CD4-positive, CD25-positive, alpha-beta regulatory T cell (primary cell): Measurements from ENCODE around the gene LTB4R2. TPM values are rescaled to one million over a fixed set of nuclear protein-coding genes. Genes with fewer than 3 reads are reported as not detected.

ENCODE experiments used
- ATAC-seq, 2 donors: fragments of 150-1000 bp; cut with Tn5 transposase; one replicate each; pipeline ENCODE4 v1.10.0; 2021; ENCODE audit warnings: low read depth in 2 of 2, moderate number of reproducible peaks in 2 of 2, moderate library complexity in 1 of 2
- DNase-seq, 3 donors: peaks; one replicate each; pipeline versions ENCODE4 v3.0.0 to v3.0.0-alpha.2; 2012 to 2022; ENCODE audit warnings: mixed read lengths in 1 of 3
- H3K27ac ChIP-seq: one replicate; pipeline ENCODE4 v1.7.0; 2013; ENCODE audit warnings: mild to moderate bottlenecking, low read length; ENCODE audit not compliant: insufficient read depth, poor library complexity, severe bottlenecking
- H3K27me3 ChIP-seq: one replicate; pipeline ENCODE4 v1.7.0; 2013; ENCODE audit warnings: low read length; ENCODE audit not compliant: control insufficient read depth, insufficient read depth
- H3K36me3 ChIP-seq: one replicate; pipeline ENCODE4 v1.7.0; 2013; ENCODE audit warnings: mild to moderate bottlenecking, low read length, moderate library complexity; ENCODE audit not compliant: control insufficient read depth, insufficient read depth
- H3K4me1 ChIP-seq: 2 replicates; pipeline ENCODE4 v1.7.0; 2013; ENCODE audit warnings: mild to moderate bottlenecking, low read length; ENCODE audit not compliant: insufficient read depth, control insufficient read depth, poor library complexity, severe bottlenecking
- H3K4me3 ChIP-seq: one replicate; pipeline ENCODE4 v1.7.0; 2013; ENCODE audit warnings: low read depth, mild to moderate bottlenecking, low read length, moderate library complexity
- H3K9me3 ChIP-seq, 2 experiments: 1 replicate in 1 of 2; 2 replicates in 1 of 2; pipeline ENCODE4 v1.7.0; 2013; ENCODE audit warnings: low read length in 2 of 2, mild to moderate bottlenecking in 1 of 2, moderate library complexity in 1 of 2; ENCODE audit not compliant: control insufficient read depth in 2 of 2
- H3K27ac Mint-ChIP-seq, 3 donors: one replicate each; pipeline ENCODE4 v1.8.0; 2020 to 2022; ENCODE audit warnings: mild to moderate bottlenecking in 3 of 3, mixed read lengths in 3 of 3, moderate library complexity in 2 of 3
- H3K27me3 Mint-ChIP-seq: one replicate; pipeline ENCODE4 v1.8.0; 2022; ENCODE audit warnings: mild to moderate bottlenecking, mixed read lengths
- H3K36me3 Mint-ChIP-seq: one replicate; pipeline ENCODE4 v1.8.0; 2020; ENCODE audit warnings: mixed read lengths
- H3K4me1 Mint-ChIP-seq, 4 donors: one replicate each; pipeline ENCODE4 v1.8.0; 2020 to 2022; ENCODE audit warnings: mixed read lengths in 4 of 4, mild to moderate bottlenecking in 1 of 4
- H3K4me3 Mint-ChIP-seq, 4 donors: one replicate each; pipeline ENCODE4 v1.8.0; 2020 to 2022; ENCODE audit warnings: mild to moderate bottlenecking in 4 of 4, mixed read lengths in 4 of 4, moderate library complexity in 3 of 4
- H3K9me3 Mint-ChIP-seq, 7 donors: one replicate each; pipeline ENCODE4 v1.8.0; 2020 to 2022; ENCODE audit warnings: mixed read lengths in 7 of 7, mild to moderate bottlenecking in 3 of 7, moderate library complexity in 2 of 7
- polyA plus RNA-seq, 4 donors: library from polyadenylated mRNA; unstranded; fragments of 300-500 nt; fragmentation: Illumina TruSeq; gene quantifications; one replicate each; pipeline ENCODE4 v1.2.3, GENCODE V29; 2021
- total RNA-seq: library from RNA; stranded (reverse); gene quantifications from one replicate; pipeline ENCODE4 v1.2.3, GENCODE V29; 2022

Gene LTB4R2
- total and polyA plus RNA-seq, 5 donors from 2014 or later = 1.00 to 18.1 (median 1.8) TPM

GRCh38 chr14:24297190-24297964, 12.6 kb upstream of the LTB4R2 start:
- peaks cover 28% of the 10 kb centered on the region for H3K36me3 Mint-ChIP-seq
- Histone ChIP-seq H3K9me3 (no peaks in the 10 kb centered on the region), H3K36me3 (peaks cover 32% of the 10 kb centered on the region), H3K4me1 (peaks cover 31% of the 10 kb centered on the region), H3K27me3 (no peaks in the 10 kb centered on the region), H3K27ac (peak overlapping the region; percentile 84), H3K4me3 (peak overlapping the region; percentile 0)
- DNase-seq = peak in 1 of 3 donors; percentile 18
- H3K27me3 Mint-ChIP-seq = no peaks in the 10 kb centered on the region
- ATAC-seq = no peak
- peak overlapping the region; percentile 6 to 86 (median 50) for H3K4me3 Mint-ChIP-seq
- peaks cover 22 to 55% (median 39%) of the 10 kb centered on the region in 4 donors for H3K4me1 Mint-ChIP-seq
- no peaks in the 10 kb centered on the region for H3K9me3 Mint-ChIP-seq
- H3K27ac Mint-ChIP-seq = peak overlapping the region; percentile 78 to 93 (median 92)

GRCh38 chr14:24298892-24299254, 11.1 kb upstream of the LTB4R2 start:
- peak overlapping the region; percentile 76 to 99 (median 92) for H3K27ac Mint-ChIP-seq
- DNase-seq (no peak), ATAC-seq (peak in 1 of 2 donors; percentile 4)
- Histone ChIP-seq H3K4me1 (peaks cover 31% of the 10 kb centered on the region), H3K9me3 (no peaks in the 10 kb centered on the region), H3K36me3 (peaks cover 41% of the 10 kb centered on the region), H3K27me3 (no peaks in the 10 kb centered on the region), H3K27ac (peak overlapping the region; percentile 84), H3K4me3 (peak overlapping the region; percentile 68)
- peaks cover 22 to 56% (median 40%) of the 10 kb centered on the region in 4 donors for H3K4me1 Mint-ChIP-seq
- H3K4me3 Mint-ChIP-seq = peak overlapping the region; percentile 89 to 97 (median 93)
- H3K36me3 Mint-ChIP-seq = peaks cover 24% of the 10 kb centered on the region
- no peaks in the 10 kb centered on the region for H3K9me3 Mint-ChIP-seq
- no peaks in the 10 kb centered on the region for H3K27me3 Mint-ChIP-seq

- Mint-ChIP-seq H3K27me3 (no peaks in the 10 kb centered on the region), H3K27ac (peak within 1 kb of the TSS; percentile 76 to 99 (median 92)), H3K36me3 (peaks cover 21% of the 10 kb centered on the region), H3K4me3 (peak within 1 kb of the TSS; percentile 89 to 97 (median 93)), H3K9me3 (no peaks in the 10 kb centered on the region), H3K4me1 (peaks cover 22 to 56% (median 40%) of the 10 kb centered on the region in 4 donors)
- DNase-seq (peak; percentile 88 to 94 (median 91)), ATAC-seq (peak; percentile 80 to 86)
- Histone ChIP-seq H3K9me3 (no peaks in the 10 kb centered on the region), H3K27me3 (no peaks in the 10 kb centered on the region), H3K36me3 (peaks cover 48% of the 10 kb centered on the region), H3K27ac (peak within 1 kb of the TSS; percentile 84), H3K4me3 (peak within 1 kb of the TSS; percentile 86), H3K4me1 (peaks cover 31% of the 10 kb centered on the region)
Measured at GRCh38 chr14:24299255-24300191, 10.4 kb upstream of the LTB4R2 start, which contains the start of the genes DHRS1 and NOP9. TSS of gene DHRS1 (minus strand) at chr14:24299780. CDS start at chr14:24299106, 674 bp downstream. TSS of gene NOP9 (plus strand) at chr14:24299850. CDS start at chr14:24299955, 105 bp downstream.

GRCh38 chr14:24300326-24300980, 9.5 kb upstream of the LTB4R2 start:
- peaks cover 28% of the 10 kb centered on the region for H3K36me3 Mint-ChIP-seq
- H3K36me3 ChIP-seq = peaks cover 51% of the 10 kb centered on the region

GRCh38 chr14:24304019-24304387, 5.9 kb upstream of the LTB4R2 start:
- no peaks in the 10 kb centered on the region for H3K27me3 ChIP-seq
- no peak overlapping the region for H3K27ac ChIP-seq
- Mint-ChIP-seq H3K4me3 (peak overlapping the region in 2 of 4 donors; percentile 29 to 36), H3K36me3 (peaks cover 37% of the 10 kb centered on the region), H3K27ac (no peak overlapping the region), H3K9me3 (no peaks in the 10 kb centered on the region), H3K4me1 (peaks cover 12 to 56% (median 30%) of the 10 kb centered on the region in 4 donors), H3K27me3 (no peaks in the 10 kb centered on the region)
- no peak overlapping the region for H3K4me3 ChIP-seq
- H3K36me3 ChIP-seq = peaks cover 59% of the 10 kb centered on the region
- peaks cover 26% of the 10 kb centered on the region for H3K4me1 ChIP-seq
- ATAC-seq (no peak), DNase-seq (no peak)
- no peaks in the 10 kb centered on the region for H3K9me3 ChIP-seq

More at GRCh38 chr14:24300326-24300980, 9.5 kb upstream of the LTB4R2 start:
- Mint-ChIP-seq H3K27me3 (no peaks in the 10 kb centered on the region), H3K4me1 (peaks cover 22 to 58% (median 42%) of the 10 kb centered on the region in 4 donors), H3K9me3 (no peaks in the 10 kb centered on the region), H3K27ac (peak overlapping the region; percentile 38 to 99 (median 92)), H3K4me3 (peak overlapping the region; percentile 89 to 97 (median 93))
- Histone ChIP-seq H3K9me3 (no peaks in the 10 kb centered on the region), H3K27ac (peak overlapping the region; percentile 84), H3K4me1 (peaks cover 31% of the 10 kb centered on the region), H3K27me3 (no peaks in the 10 kb centered on the region), H3K4me3 (peak overlapping the region; percentile 86)
- DNase-seq (no peak), ATAC-seq (no peak)

- Mint-ChIP-seq H3K27me3 (no peaks in the 10 kb centered on the region), H3K27ac (peak overlapping the region in 2 of 3 donors; percentile 64 to 69), H3K4me1 (peaks cover 14 to 50% (median 25%) of the 10 kb centered on the region in 4 donors), H3K9me3 (no peaks in the 10 kb centered on the region), H3K4me3 (peak overlapping the region in 1 of 4 donors; percentile 58), H3K36me3 (peaks cover 35% of the 10 kb centered on the region)
- H3K36me3 ChIP-seq = peaks cover 51% of the 10 kb centered on the region
- peaks cover 39% of the 10 kb centered on the region for H3K4me1 ChIP-seq
- no peaks in the 10 kb centered on the region for H3K9me3 ChIP-seq
- ATAC-seq = no peak
- H3K4me3 ChIP-seq = no peak overlapping the region
- H3K27ac ChIP-seq = no peak overlapping the region
- H3K27me3 ChIP-seq = no peaks in the 10 kb centered on the region
- DNase-seq = no peak
Measured at GRCh38 chr14:24307156-24307574, 2.8 kb upstream of the LTB4R2 start.
